Mesodermal cell (in vitro differentiated cells): ENCODE measurements around the gene PCSK4.
A peak's percentile ranks its signal among the peaks of the same experiment; 100 is the strongest.

Experiments
- H3K27ac ChIP-seq: 2 replicates; pipeline ENCODE4 v1.7.0; 2013; ENCODE audit warnings: mild to moderate bottlenecking, low read depth, low read length, moderate library complexity; ENCODE audit not compliant: severe bottlenecking
- H3K36me3 ChIP-seq: 2 replicates; pipeline ENCODE4 v1.7.1; 2013; ENCODE audit warnings: mild to moderate bottlenecking, low read length, moderate library complexity; ENCODE audit not compliant: control insufficient read depth, insufficient read depth
- H3K4me1 ChIP-seq: one replicate; pipeline ENCODE4 v1.7.1; 2013; ENCODE audit warnings: mild to moderate bottlenecking, low read length; ENCODE audit not compliant: insufficient read depth, control insufficient read depth, poor library complexity, severe bottlenecking
- H3K4me3 ChIP-seq: 2 replicates; pipeline ENCODE4 v1.7.0; 2013; ENCODE audit warnings: low read length, control low read depth, mild to moderate bottlenecking; ENCODE audit not compliant: insufficient read depth, poor library complexity, severe bottlenecking; ENCODE audit errors: extremely low read depth
- H3K9me3 ChIP-seq: 2 replicates; pipeline ENCODE4 v1.7.1; 2013; ENCODE audit warnings: mild to moderate bottlenecking, low read length, moderate library complexity; ENCODE audit not compliant: control insufficient read depth
- WGBS, 2 experiments: methylation state at CpG; one replicate each; pipeline ENCODE4 v1.1.5; 2013; ENCODE audit warnings: missing lambda C conversion rate in 2 of 2; ENCODE audit not compliant: insufficient coverage in 2 of 2; 5-methylcytosine and 5-hydroxymethylcytosine counted together

Gene PCSK4

DNA sequence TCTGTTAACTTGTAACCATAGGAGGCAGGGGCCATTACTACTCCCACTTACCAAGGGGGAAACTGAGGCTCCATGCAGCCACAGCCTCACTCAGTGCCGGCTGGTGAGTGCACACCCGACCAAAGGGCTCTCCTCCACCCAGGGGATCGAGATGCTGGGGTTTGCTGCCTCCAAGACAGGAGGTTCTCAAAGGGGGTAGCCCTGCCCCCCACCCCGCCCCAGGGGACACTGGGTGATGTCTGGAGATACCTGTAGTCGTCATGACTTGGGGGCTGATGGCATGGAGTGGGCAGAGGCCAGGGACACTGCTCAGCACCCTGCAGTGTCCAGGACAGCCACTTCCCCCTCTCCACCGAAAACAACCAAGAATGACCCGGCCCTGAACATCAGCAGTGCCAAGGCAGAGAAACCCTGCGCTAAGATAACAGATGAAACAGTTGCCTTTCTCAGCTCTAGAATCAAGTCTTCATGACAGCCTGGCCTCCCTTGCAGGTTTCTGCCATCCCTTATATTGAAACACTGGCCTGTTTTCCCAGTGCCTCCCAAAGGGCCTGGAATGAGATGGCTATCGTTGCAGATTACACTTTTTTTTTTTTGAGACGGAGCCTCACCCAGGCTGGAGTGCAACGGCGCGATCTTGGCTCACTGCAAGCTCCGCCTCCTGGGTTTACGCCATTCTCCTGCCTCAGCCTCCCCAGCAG is 4.1 kb upstream of the PCSK4 start:
- Histone ChIP-seq H3K9me3 (no peaks in the 10 kb centered on the region), H3K4me3 (no peak overlapping the region), H3K36me3 (no peaks in the 10 kb centered on the region), H3K27ac (no peak overlapping the region), H3K4me1 (peaks cover 7% of the 10 kb centered on the region)
- 65 to 70% methylated on average over 13 to 15 of the region's 15 CpGs for WGBS, 2 experiments

DNA sequence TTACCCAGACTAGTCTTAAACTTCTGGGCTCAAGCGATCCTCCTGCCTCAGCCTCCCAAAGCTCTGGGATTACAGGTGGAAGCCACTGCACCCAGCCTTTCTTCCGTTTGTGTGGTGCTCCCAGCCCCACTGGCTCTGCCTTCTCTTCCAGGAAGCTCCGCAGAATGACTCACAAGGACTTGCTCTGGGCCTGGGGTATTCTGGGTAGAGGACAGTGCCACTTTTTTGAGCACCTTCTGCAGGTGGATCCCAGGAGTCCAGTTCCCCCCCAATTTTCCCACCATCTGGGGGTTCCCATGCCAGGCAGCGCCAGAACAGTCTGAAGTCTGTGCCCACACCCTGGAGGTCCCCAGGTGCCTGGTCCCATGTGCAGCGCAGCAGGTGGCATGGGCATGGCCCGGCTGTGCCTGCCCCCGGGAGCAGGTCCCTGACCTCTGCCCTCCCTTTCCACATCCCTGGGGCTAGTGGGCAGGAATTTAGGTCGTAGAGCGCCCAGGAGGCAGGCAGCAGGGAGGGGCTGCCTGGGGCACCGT is 2.4 kb upstream of the PCSK4 start:
- H3K27ac ChIP-seq = no peak overlapping the region
- no peaks in the 10 kb centered on the region for H3K36me3 ChIP-seq
- no peak overlapping the region for H3K4me3 ChIP-seq
- H3K9me3 ChIP-seq = no peaks in the 10 kb centered on the region
- peaks cover 7% of the 10 kb centered on the region for H3K4me1 ChIP-seq
- 75 to 76% methylated on average over 9 to 10 of the region's 10 CpGs for WGBS, 2 experiments

GRCh38 chr19:1491849-1492170 is 1.7 kb upstream of the PCSK4 start:
- peak overlapping the region; percentile 44 for H3K4me3 ChIP-seq
- peaks cover 7% of the 10 kb centered on the region for H3K4me1 ChIP-seq
- WGBS, 2 experiments = 83 to 88% methylated on average over 8 of the region's 12 CpGs
- H3K9me3 ChIP-seq = no peaks in the 10 kb centered on the region
- no peak overlapping the region for H3K27ac ChIP-seq
- H3K36me3 ChIP-seq = no peaks in the 10 kb centered on the region

GRCh38 chr19:1491114-1491848 is 1.1 kb upstream of the PCSK4 start, which contains the start of gene REEP6:
TSS of gene REEP6 (plus strand) at chr19:1491181. CDS start at chr19:1491270, 89 bp downstream.
- H3K27ac ChIP-seq = peak within 1 kb of the TSS; percentile 84
- H3K4me3 ChIP-seq = peak within 1 kb of the TSS; percentile 60
- peaks cover 7% of the 10 kb centered on the region for H3K4me1 ChIP-seq
- no peaks in the 10 kb centered on the region for H3K9me3 ChIP-seq
- 6 to 9% methylated on average over 57 to 65 of the region's 73 CpGs for WGBS, 2 experiments
- no peaks in the 10 kb centered on the region for H3K36me3 ChIP-seq

DNA sequence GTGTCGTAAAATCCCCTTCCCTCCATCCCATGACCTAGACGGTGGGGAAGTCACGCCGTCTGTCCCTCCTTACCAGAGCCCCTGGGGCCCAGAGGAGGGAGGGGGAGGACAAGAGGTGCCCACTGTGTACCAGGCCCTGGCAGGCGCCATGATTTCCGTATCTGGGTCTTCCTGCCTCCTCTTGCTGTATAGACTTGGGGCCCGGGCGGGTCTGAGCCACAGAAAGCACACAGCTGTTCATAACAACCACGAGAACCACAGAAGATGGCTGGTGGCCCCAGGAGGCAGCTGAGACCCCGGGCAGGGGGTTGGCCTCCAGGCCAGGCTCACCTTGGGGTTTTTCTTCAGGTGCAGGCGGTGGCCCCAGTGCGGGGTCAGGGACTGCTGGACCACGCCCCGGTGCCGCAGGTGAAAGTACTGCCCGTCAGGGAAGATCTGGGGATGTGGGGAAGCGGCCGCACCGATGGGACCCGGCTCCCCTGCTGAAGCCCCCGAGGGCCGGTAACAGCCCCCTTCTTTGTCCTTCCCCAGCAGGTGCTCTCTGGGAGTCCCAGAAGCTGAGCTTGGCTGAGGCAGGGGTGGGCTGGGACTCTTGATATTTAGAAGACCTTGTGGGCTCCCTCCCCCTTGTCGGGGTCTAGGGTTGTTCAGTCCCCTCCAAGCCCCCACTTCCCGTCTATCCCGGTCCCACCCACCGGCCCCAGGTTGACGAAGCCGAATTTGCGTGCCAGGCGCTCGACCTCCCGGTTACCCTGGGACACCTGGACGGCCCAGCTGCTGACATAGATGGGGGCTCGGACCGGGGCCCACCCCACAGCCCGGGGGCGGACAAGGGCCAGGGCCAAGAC is 463 bp downstream of the PCSK4 start:
- peak overlapping the region; percentile 60 for H3K4me3 ChIP-seq
- peak overlapping the region; percentile 84 for H3K27ac ChIP-seq
- 39 to 46% methylated on average over 22 to 34 of the region's 37 CpGs for WGBS, 2 experiments
- H3K4me1 ChIP-seq = peaks cover 7% of the 10 kb centered on the region
- no peaks in the 10 kb centered on the region for H3K9me3 ChIP-seq
- H3K36me3 ChIP-seq = no peaks in the 10 kb centered on the region

- Histone ChIP-seq H3K36me3 (no peaks in the 10 kb centered on the region), H3K27ac (no peak overlapping the region), H3K9me3 (no peaks in the 10 kb centered on the region), H3K4me1 (peaks cover 7% of the 10 kb centered on the region), H3K4me3 (no peak overlapping the region)
- WGBS, 2 experiments = 91 to 95% methylated on average over 11 of the region's 11 CpGs
Measured at GRCh38 chr19:1488282-1488601, 1.9 kb downstream of the PCSK4 start.

DNA sequence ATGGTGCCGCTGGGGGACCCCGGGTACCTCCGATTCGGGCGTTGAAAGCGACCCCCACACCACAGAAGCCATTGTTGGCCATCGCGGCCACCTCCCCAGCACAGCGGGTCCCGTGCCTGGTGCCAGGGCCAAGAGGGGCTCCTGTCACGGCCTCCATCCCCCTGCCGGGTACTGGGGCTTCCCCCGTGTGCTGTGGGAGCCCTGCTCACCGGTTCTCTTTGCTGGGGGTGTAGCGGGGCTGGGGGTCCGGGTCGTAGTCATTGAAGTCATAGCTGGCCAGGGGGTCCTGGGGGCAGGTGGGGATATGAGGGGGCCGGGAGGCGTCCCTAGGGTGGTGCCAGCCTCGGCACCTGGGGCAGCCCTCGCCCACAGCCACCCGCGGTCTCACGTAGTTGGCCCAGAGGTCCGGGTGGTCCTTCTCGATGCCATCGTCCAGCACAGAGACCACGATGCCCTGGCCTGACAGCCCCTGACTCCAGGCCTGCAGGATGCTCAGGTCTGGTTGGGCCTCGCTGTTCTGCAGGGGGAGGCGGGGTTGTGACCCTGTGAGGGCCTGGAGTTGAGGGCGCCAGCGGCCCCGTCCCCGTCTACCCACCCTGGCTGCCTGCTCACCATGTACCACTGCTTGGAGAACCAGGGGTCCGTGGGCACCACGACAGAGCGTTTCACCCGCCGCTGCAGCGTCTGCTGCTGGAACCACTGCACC is 2.4 kb downstream of the PCSK4 start:
- no peak overlapping the region for H3K27ac ChIP-seq
- 91 to 94% methylated on average over 36 of the region's 40 CpGs for WGBS, 2 experiments
- H3K4me1 ChIP-seq = peaks cover 5% of the 10 kb centered on the region
- H3K9me3 ChIP-seq = no peaks in the 10 kb centered on the region
- H3K36me3 ChIP-seq = no peaks in the 10 kb centered on the region
- H3K4me3 ChIP-seq = no peak overlapping the region

DNA sequence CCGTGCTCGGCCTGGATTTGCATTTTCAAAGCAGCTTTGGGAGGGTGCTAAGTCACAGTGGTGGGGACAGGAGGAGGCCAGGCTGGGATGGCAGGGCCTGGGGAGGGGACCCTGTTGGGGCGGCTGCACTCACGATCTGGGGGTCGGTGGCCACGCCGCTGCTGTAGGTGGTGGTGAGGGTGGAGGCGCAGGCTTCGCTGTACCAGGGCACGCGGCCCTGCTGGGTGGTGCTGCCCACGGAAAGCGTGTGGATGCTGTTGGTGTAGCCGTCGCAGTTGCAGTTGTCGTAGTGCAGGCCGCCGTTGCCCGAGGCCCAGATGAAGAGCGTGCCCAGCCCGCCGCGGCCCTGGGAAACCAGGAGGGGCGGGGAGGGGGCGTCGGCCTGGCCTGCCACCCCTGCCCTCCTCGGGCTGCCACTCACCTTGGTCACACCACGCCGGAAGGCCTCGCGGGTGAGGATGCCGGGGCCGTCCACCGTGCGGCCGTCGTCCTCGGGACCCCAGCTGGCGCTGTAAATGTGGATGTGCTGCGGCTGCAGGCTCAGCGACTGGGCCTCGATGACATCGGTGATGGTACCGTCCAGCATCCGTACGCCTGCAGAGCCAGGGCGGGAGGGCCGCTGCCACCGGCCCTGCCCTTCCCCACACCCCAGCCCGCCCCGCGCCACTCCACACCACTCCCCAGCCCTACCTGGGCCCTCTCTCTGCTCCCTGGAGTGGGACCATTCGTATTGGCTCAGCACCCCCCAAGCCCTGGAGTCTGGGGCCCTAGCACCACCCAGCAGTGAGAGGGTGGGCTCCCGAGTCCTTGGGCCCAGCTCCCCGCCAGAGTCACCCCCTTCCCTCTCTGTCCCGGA is 3.2 kb downstream of the PCSK4 start:
- Histone ChIP-seq H3K27ac (no peak overlapping the region), H3K9me3 (no peaks in the 10 kb centered on the region), H3K36me3 (no peaks in the 10 kb centered on the region), H3K4me3 (no peak overlapping the region), H3K4me1 (no peaks in the 10 kb centered on the region)
- WGBS, 2 experiments = 95% methylated on average over 40 to 54 of the region's 56 CpGs

GRCh38 chr19:1483979-1484428 is 6.1 kb downstream of the PCSK4 start:
- Histone ChIP-seq H3K4me3 (no peak overlapping the region), H3K36me3 (no peaks in the 10 kb centered on the region), H3K4me1 (no peaks in the 10 kb centered on the region), H3K9me3 (no peaks in the 10 kb centered on the region), H3K27ac (no peak overlapping the region)
- 88 to 96% methylated on average over 17 to 23 of the region's 23 CpGs for WGBS, 2 experiments
